GM23248 (cell line): Measurements from ENCODE around the gene ENAM. TPM values are rescaled to one million over a fixed set of nuclear protein-coding genes. Genes with fewer than 3 reads are reported as not detected.
"Not testable (repeated sequence)": the region's sequence is repeated elsewhere in the genome, so short reads cannot be mapped to it uniquely, and the experiment has no call there.

Experiments
- DNase-seq: peaks from one replicate; pipeline ENCODE4 v3.0.0-alpha.2; 2015
- H2AFZ ChIP-seq: fragments of 200-600 bp; sonication (generic); 2 replicates; pipeline ENCODE4 v1.6.1; 2016; ENCODE audit warnings: antibody characterized with exemption
- H3F3A ChIP-seq: fragments of 200-600 bp; sonication (generic); 2 replicates; pipeline ENCODE4 v1.6.1; 2016; ENCODE audit warnings: mild to moderate bottlenecking, antibody characterized with exemption, mixed run types; ENCODE audit not compliant: insufficient read depth
- H3K27ac ChIP-seq: fragments of 200-600 bp; sonication (generic); 2 replicates; pipeline ENCODE4 v1.5.1; 2016; ENCODE audit warnings: mild to moderate bottlenecking
- H3K27me3 ChIP-seq: fragments of 200-600 bp; sonication (generic); replicated peaks from 2 replicates; pipeline ENCODE4 v1.6.1; 2016; ENCODE audit warnings: mild to moderate bottlenecking; ENCODE audit not compliant: insufficient read depth
- H3K36me3 ChIP-seq: fragments of 200-600 bp; sonication (generic); 2 replicates; pipeline ENCODE4 v1.6.1; 2016; ENCODE audit warnings: low read depth, mild to moderate bottlenecking
- H3K4me1 ChIP-seq: fragments of 200-600 bp; sonication (generic); 2 replicates; pipeline ENCODE4 v1.6.1; 2016; ENCODE audit warnings: mild to moderate bottlenecking; ENCODE audit not compliant: insufficient read depth
- H3K4me2 ChIP-seq: fragments of 200-600 bp; sonication (generic); one replicate; pipeline ENCODE4 v1.6.1; 2016; ENCODE audit warnings: mild to moderate bottlenecking; ENCODE audit not compliant: unreplicated experiment
- H3K4me3 ChIP-seq: fragments of 200-600 bp; sonication (generic); 2 replicates; pipeline ENCODE4 v1.5.1; 2016; ENCODE audit warnings: mild to moderate bottlenecking
- H3K79me2 ChIP-seq: fragments of 200-600 bp; sonication (generic); 2 replicates; pipeline ENCODE4 v1.6.1; 2016; ENCODE audit warnings: mild to moderate bottlenecking; ENCODE audit not compliant: insufficient read depth
- H3K9ac ChIP-seq: fragments of 200-600 bp; sonication (generic); 2 replicates; pipeline ENCODE4 v1.6.1; 2016; ENCODE audit warnings: mild to moderate bottlenecking
- H3K9me2 ChIP-seq: fragments of 200-600 bp; sonication (generic); 2 replicates; pipeline ENCODE4 v1.6.1; 2016; ENCODE audit warnings: mixed run types, mild to moderate bottlenecking, moderate library complexity; ENCODE audit not compliant: insufficient read depth
- H3K9me3 ChIP-seq: fragments of 200-600 bp; sonication (generic); one replicate; pipeline ENCODE4 v1.6.1; 2017; ENCODE audit warnings: low read depth
- H4K20me1 ChIP-seq: fragments of 200-600 bp; sonication (generic); 2 replicates; pipeline ENCODE4 v1.6.0; 2016; ENCODE audit not compliant: insufficient read depth
- EZH2 ChIP-seq: fragments of 200-600 bp; sonication (generic); IDR thresholded peaks from 2 replicates; pipeline ENCODE4 v1.6.1; 2018; ENCODE audit warnings: antibody characterized with exemption, mild to moderate bottlenecking; ENCODE audit not compliant: insufficient read depth, poor library complexity, severe bottlenecking
- EZH2phosphoT487 ChIP-seq: fragments of 200-600 bp; sonication (generic); IDR thresholded peaks from 2 replicates; pipeline ENCODE4 v1.6.1; 2018; ENCODE audit warnings: antibody characterized with exemption, moderate library complexity, mild to moderate bottlenecking, low read depth; ENCODE audit not compliant: insufficient read depth
- WGBS, 2 experiments: methylation state at CpG; one replicate each; pipeline ENCODE4 v1.1.6; 2015 to 2017; ENCODE audit warnings: low lambda C conversion rate in 2 of 2, low coverage in 1 of 2; ENCODE audit errors: missing lambda C conversion rate in 2 of 2; 5-methylcytosine and 5-hydroxymethylcytosine counted together
- in situ Hi-C: fragments of 300-500 bp; cut with MboI; formaldehyde crosslinking; loops from 2 replicates; pipeline ENCODE4 v1.15.0; 2020
- polyA plus RNA-seq: library from polyadenylated mRNA; unstranded; fragments of >200 nt; fragmentation: Nextera tagmentation; extraction: Ambion mirVana; gene quantifications from 2 replicates; pipeline ENCODE4 v1.2.1, GENCODE V29; 2016
- total RNA-seq: library from RNA; depleted of rRNA; stranded (reverse); fragments of >200 nt; shearing (Covaris generic); gene quantifications from 2 replicates; pipeline ENCODE4 v1.2.3, GENCODE V29; 2014

ENAM gene
- total and polyA plus RNA-seq, 2 experiments from 2014 or later: not detected

DNA sequence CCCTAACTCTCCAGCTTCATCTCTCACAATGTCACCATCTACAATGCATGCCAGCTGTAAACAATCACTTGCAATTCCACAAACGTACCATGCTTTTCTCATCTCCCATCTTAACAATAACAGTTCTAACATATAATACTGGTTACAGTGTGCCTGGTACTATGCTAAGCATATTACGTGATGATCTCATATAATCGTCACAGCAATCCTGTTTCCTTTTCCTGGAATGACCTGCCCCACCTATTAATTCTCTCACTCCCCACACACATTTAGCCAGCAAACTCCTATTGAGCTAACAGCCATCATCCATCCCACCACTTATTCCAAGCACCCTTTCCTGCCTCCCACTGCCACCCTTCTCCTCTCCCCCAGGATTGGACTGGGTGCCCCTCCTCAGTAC lies 29.9 kb downstream of the ENAM start:
- WGBS, 2 experiments: 45% methylated on average over 3 of the region's 3 CpGs

DNA sequence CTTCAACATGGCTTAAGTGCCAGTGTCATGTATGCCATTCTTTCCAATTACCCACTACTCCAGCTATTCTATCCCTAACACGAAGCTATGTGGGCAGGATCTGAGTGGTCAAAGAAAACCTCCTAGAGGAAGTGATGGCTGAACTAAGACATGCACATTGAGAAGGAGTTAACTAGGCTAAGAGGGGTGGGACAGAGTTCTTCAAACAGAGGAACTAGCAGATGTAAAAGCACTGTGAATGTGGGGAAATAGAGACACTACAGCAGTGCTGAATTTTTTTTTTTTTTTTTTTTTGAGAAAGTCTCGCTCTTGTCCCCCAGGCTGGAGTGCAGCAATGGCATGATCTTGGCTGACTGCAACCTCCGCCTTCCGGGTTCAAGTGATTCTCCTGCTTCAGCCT lies 31.6 kb downstream of the ENAM start:
- Histone ChIP-seq H3K27me3 (no peaks in the 10 kb centered on the region), H3K4me3 (no peak overlapping the region), H3K79me2 (no peaks in the 10 kb centered on the region), H3K9ac (no peak overlapping the region), H3K9me3 (no peaks in the 10 kb centered on the region), H3K9me2 (no peaks in the 10 kb centered on the region), H2AFZ (no peak overlapping the region), H3K4me1 (no peaks in the 10 kb centered on the region), H3F3A (no peaks in the 10 kb centered on the region), H3K27ac (no peak overlapping the region), H3K36me3 (no peaks in the 10 kb centered on the region), H4K20me1 (no peaks in the 10 kb centered on the region), H3K4me2 (no peak overlapping the region)
- in situ Hi-C loops: no loop called here
- WGBS, 2 experiments: 86 to 87% methylated on average over 4 of the region's 4 CpGs
- DNase-seq: no peak
- TF ChIP-seq EZH2: no peak
- no peak for TF ChIP-seq EZH2phosphoT487

More for the DNA sequence above, 29.9 kb downstream of the ENAM start:
- Histone ChIP-seq H3K4me3 (no peak overlapping the region), H3K36me3 (no peaks in the 10 kb centered on the region), H3F3A (no peaks in the 10 kb centered on the region), H3K79me2 (no peaks in the 10 kb centered on the region), H3K27ac (no peak overlapping the region), H3K4me1 (no peaks in the 10 kb centered on the region), H3K9me3 (no peaks in the 10 kb centered on the region), H3K4me2 (no peak overlapping the region), H3K27me3 (no peaks in the 10 kb centered on the region), H3K9me2 (no peaks in the 10 kb centered on the region), H4K20me1 (no peaks in the 10 kb centered on the region), H3K9ac (no peak overlapping the region), H2AFZ (no peak overlapping the region)
- in situ Hi-C loops: no loop called here
- DNase-seq: no peak
- no peak for TF ChIP-seq EZH2
- TF ChIP-seq EZH2phosphoT487: no peak

DNA sequence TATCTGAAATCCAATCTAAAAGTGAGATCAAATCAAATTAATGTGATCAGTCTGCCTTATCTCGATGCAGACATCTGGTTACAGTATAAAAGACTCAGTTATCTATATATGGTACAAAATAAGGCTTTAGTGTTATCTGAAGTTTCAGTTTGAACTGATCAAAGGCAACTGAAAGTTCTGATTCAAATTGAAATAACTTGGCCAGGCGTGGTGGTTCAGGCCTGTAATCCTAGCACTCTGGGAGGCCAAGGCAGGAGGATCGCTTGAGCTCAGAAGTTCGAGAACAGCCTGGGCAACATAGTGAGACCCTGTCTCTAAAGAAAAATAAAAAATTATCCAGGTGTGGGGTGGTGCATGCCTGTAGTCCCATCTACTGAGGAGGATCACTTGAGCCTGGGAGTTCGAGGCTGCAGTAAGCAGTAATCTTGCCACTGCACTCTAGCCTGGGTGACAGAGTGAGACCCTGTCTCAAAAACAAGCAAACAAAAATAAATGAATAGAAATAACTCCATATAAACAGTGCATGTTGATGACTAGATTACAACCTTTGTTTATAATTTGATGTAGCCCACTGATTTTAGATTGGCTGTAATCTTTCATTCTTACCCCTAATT lies 32.9 kb downstream of the ENAM start:
- H3K79me2 ChIP-seq, H3K4me1 ChIP-seq, H3K27me3 ChIP-seq, H3F3A ChIP-seq, in situ Hi-C loops, H3K27ac ChIP-seq, H3K36me3 ChIP-seq, H3K9ac ChIP-seq, H4K20me1 ChIP-seq, H3K9me2 ChIP-seq, H3K9me3 ChIP-seq, H3K4me2 ChIP-seq, H3K4me3 ChIP-seq, DNase-seq: not testable (repeated sequence)
- 0 out of 2 replicates have a peak overlapping the region, but pooled peaks have one; percentile 16 for H2AFZ ChIP-seq
- WGBS, 2 experiments: 67 to 73% methylated on average over 5 of the region's 5 CpGs

DNA sequence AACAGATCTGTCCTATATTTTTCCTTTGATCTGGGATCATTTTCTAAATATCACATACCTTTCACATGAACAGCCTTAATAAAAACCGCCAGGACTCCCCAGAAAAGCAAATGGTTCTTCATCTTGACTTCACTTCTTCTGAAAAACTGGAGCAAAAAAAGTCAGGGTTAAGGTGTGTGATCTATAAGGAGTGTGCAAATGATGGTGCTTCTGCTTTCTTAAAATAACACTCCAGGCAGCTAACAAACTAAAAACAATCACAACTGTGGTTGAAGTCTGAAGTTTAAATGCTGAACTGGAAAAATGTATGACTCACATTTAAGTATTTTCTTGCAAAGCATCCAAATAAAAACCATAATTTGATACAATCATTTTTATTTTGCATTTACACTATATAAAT lies 37.8 kb downstream of the ENAM start, which contains the start of gene JCHAIN:
JCHAIN (minus strand) TSS at position 140 of the 400 bp plus-strand sequence; CDS start at position 122, 18 bp downstream.
- 64 to 71% methylated on average over 1 of the region's 1 CpG for WGBS, 2 experiments
- Histone ChIP-seq H3K9ac (no peak within 1 kb of the TSS), H3K9me2 (no peaks in the 10 kb centered on the region), H4K20me1 (no peaks in the 10 kb centered on the region), H3K79me2 (no peaks in the 10 kb centered on the region), H3F3A (peaks cover 21% of the 10 kb centered on the region), H3K4me1 (peaks cover 39% of the 10 kb centered on the region), H2AFZ (peak within 1 kb of the TSS; percentile 23; the same call in 1 of the 2 replicates), H3K36me3 (no peaks in the 10 kb centered on the region), H3K27ac (no peak within 1 kb of the TSS), H3K27me3 (no peaks in the 10 kb centered on the region), H3K4me3 (peak within 1 kb of the TSS; percentile 36), H3K4me2 (peak within 1 kb of the TSS; percentile 44), H3K9me3 (no peaks in the 10 kb centered on the region)
- peak; percentile 49 for DNase-seq
- in situ Hi-C loops: no loop called here
- TF ChIP-seq EZH2phosphoT487 (no peak), EZH2 (no peak)
